ENCODE measurements around the gene KCNN4. TPM values are rescaled to one million over a fixed set of nuclear protein-coding genes. Genes with fewer than 3 reads are reported as not detected.

Gene KCNN4
- total RNA-seq, 1 donor, result 7.2 TPM

DNA sequence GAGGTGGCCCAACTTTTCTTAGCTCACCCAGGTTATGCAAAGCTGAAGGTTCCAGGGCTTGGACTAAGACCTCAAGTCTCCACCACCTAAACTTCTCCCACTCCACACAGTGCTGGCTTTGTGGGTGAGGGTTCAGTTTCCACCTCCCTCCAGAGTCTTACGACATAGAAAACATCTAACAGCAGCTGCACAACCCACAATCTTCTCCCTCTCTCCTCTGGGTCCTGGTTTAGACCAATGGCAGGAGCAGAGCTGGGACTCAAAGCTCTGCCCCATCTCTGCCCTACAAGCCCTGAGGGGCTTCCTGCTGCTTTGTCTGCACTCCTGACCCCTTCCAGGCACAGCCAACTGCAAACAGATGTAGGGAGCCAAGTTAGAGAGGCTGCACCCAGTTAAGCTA lies 48.9 kb downstream of the KCNN4 start:
- Histone ChIP-seq H3K27ac (ENCODE audit: low read depth, low read length) (no peak overlapping the region), H4K20me1 (ENCODE audit: insufficient read depth, low read length) (peaks cover 4% of the 10 kb centered on the region), H3K4me2 (ENCODE audit: insufficient read depth, low read length) (no peak overlapping the region), H3K79me2 (ENCODE audit: insufficient read depth, low read length) (no peaks in the 10 kb centered on the region), H3K27me3 (ENCODE audit: insufficient read depth, low read length) (no peaks in the 10 kb centered on the region), H3K36me3 (ENCODE audit: insufficient read depth, low read length) (peaks cover 71% of the 10 kb centered on the region), H2AFZ (ENCODE audit: low read length) (no peak overlapping the region), H3K4me3 (ENCODE audit: insufficient read depth, low read length) (no peak overlapping the region), H3K9me3 (ENCODE audit: low read depth, low read length) (no peaks in the 10 kb centered on the region), H3K4me1 (ENCODE audit: insufficient read depth, low read length) (no peaks in the 10 kb centered on the region)
- TF ChIP-seq, protein P1, sequence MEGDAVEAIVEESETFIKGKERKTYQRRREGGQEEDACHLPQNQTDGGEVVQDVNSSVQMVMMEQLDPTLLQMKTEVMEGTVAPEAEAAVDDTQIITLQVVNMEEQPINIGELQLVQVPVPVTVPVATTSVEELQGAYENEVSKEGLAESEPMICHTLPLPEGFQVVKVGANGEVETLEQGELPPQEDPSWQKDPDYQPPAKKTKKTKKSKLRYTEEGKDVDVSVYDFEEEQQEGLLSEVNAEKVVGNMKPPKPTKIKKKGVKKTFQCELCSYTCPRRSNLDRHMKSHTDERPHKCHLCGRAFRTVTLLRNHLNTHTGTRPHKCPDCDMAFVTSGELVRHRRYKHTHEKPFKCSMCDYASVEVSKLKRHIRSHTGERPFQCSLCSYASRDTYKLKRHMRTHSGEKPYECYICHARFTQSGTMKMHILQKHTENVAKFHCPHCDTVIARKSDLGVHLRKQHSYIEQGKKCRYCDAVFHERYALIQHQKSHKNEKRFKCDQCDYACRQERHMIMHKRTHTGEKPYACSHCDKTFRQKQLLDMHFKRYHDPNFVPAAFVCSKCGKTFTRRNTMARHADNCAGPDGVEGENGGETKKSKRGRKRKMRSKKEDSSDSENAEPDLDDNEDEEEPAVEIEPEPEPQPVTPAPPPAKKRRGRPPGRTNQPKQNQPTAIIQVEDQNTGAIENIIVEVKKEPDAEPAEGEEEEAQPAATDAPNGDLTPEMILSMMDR (IDR thresholded peaks at IDR 0.05; ENCODE audit: extremely low read depth, low read depth, low read length), result no peak
- DNase-seq (ENCODE audit: insufficient read length, low spot score, missing footprints), result no peak

DNA sequence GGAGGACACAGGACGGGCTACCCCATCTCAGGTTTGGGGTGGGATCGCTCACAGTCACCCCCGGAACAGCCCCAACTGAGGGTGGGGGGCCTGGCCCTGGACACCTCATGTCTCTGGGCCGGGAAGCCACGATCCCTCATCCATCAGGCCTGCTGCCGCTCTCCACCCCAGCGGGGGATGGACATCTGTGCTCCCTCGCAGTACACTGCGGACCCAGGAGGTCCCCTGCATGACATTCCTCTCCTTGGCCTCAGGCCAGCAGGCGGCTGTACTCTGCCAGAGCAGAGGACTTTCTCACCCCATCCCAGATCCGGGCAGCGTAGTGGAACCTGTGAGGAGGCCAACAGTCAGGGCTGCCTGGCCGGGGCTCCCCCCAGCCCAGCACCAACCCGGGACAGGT lies 49.4 kb downstream of the KCNN4 start:
- no peak for DNase-seq (ENCODE audit: insufficient read length, low spot score, missing footprints)
- Histone ChIP-seq H3K36me3 (ENCODE audit: insufficient read depth, low read length) (peaks cover 66% of the 10 kb centered on the region), H2AFZ (ENCODE audit: low read length) (no peak overlapping the region), H3K79me2 (ENCODE audit: insufficient read depth, low read length) (no peaks in the 10 kb centered on the region), H3K27ac (ENCODE audit: low read depth, low read length) (no peak overlapping the region), H3K4me2 (ENCODE audit: insufficient read depth, low read length) (no peak overlapping the region), H3K9me3 (ENCODE audit: low read depth, low read length) (no peaks in the 10 kb centered on the region), H3K4me3 (ENCODE audit: insufficient read depth, low read length) (no peak overlapping the region), H3K27me3 (ENCODE audit: insufficient read depth, low read length) (no peaks in the 10 kb centered on the region), H4K20me1 (ENCODE audit: insufficient read depth, low read length) (peaks cover 4% of the 10 kb centered on the region), H3K4me1 (ENCODE audit: insufficient read depth, low read length) (no peaks in the 10 kb centered on the region)
- TF ChIP-seq, protein P1 (IDR thresholded peaks at IDR 0.05; ENCODE audit: extremely low read depth, low read depth, low read length), result no peak

DNA sequence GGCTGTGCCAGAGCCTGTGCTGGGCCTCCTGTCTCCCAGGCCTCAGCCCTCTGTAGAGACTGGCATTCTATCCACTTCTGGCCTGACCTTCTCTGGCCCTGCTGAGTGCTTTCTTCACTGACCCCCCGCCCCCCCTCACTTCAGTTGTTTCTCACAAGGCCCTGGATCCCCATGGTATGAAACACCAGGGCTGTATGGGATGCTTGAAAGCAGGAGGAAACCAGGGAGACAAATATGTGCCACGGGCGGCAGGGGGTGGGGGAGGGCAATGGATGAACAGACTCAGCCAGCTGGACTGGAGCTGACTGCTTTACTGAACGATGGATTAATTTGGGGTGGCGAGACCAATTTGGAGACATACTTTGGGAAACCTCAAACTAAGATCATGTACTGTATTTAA lies 50.9 kb downstream of the KCNN4 start:
- no peak for DNase-seq (ENCODE audit: insufficient read length, low spot score, missing footprints)
- TF ChIP-seq, protein P1 (IDR thresholded peaks at IDR 0.05; ENCODE audit: extremely low read depth, low read depth, low read length), result no peak
- no peak overlapping the region for H2AFZ ChIP-seq (ENCODE audit: low read length)
- no peaks in the 10 kb centered on the region for H3K27me3 ChIP-seq (ENCODE audit: insufficient read depth, low read length)
- H3K27ac ChIP-seq (ENCODE audit: low read depth, low read length), result no peak overlapping the region
- no peaks in the 10 kb centered on the region for H3K9me3 ChIP-seq (ENCODE audit: low read depth, low read length)
- no peaks in the 10 kb centered on the region for H3K4me1 ChIP-seq (ENCODE audit: insufficient read depth, low read length)
- peaks cover 4% of the 10 kb centered on the region for H4K20me1 ChIP-seq (ENCODE audit: insufficient read depth, low read length)
- peaks cover 53% of the 10 kb centered on the region for H3K36me3 ChIP-seq (ENCODE audit: insufficient read depth, low read length)
- no peak overlapping the region for H3K4me2 ChIP-seq (ENCODE audit: insufficient read depth, low read length)
- H3K4me3 ChIP-seq (ENCODE audit: insufficient read depth, low read length), result no peak overlapping the region
- no peaks in the 10 kb centered on the region for H3K79me2 ChIP-seq (ENCODE audit: insufficient read depth, low read length)

DNA sequence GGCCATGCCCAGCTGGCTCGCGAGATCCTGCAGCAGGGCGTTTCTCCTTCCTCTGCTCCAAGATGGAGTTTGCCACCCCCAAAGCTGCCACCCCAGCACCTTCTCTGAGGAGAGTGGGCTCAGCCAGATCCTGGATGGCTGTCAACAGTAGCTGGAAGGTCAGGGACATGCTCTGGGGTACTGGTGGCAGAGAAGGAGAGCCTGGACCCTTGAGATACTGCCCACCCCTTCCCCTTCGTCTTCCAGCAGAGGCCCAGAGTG lies 53.2 kb downstream of the KCNN4 start:
- H3K27ac ChIP-seq (ENCODE audit: low read depth, low read length), result no peak overlapping the region
- no peaks in the 10 kb centered on the region for H3K79me2 ChIP-seq (ENCODE audit: insufficient read depth, low read length)
- H3K4me2 ChIP-seq (ENCODE audit: insufficient read depth, low read length), result no peak overlapping the region
- peaks cover 31% of the 10 kb centered on the region for H3K36me3 ChIP-seq (ENCODE audit: insufficient read depth, low read length)
- DNase-seq (ENCODE audit: insufficient read length, low spot score, missing footprints), result no peak
- no peak overlapping the region for H3K4me3 ChIP-seq (ENCODE audit: insufficient read depth, low read length)
- H2AFZ ChIP-seq (ENCODE audit: low read length), result no peak overlapping the region
- TF ChIP-seq, protein P1 (IDR thresholded peaks at IDR 0.05; ENCODE audit: extremely low read depth, low read depth, low read length), result no peak
- H3K9me3 ChIP-seq (ENCODE audit: low read depth, low read length), result no peaks in the 10 kb centered on the region
- H3K4me1 ChIP-seq (ENCODE audit: insufficient read depth, low read length), result no peaks in the 10 kb centered on the region
- peaks cover 4% of the 10 kb centered on the region for H4K20me1 ChIP-seq (ENCODE audit: insufficient read depth, low read length)
- no peaks in the 10 kb centered on the region for H3K27me3 ChIP-seq (ENCODE audit: insufficient read depth, low read length)

All from osteoblast (primary cell).